ENCODE measurements around the gene SLC37A2. TPM values are rescaled to one million over a fixed set of nuclear protein-coding genes. Genes with fewer than 3 reads are reported as not detected.

The SLC37A2 gene
- total RNA-seq, 1 experiment from 2014 or later = not detected

DNA sequence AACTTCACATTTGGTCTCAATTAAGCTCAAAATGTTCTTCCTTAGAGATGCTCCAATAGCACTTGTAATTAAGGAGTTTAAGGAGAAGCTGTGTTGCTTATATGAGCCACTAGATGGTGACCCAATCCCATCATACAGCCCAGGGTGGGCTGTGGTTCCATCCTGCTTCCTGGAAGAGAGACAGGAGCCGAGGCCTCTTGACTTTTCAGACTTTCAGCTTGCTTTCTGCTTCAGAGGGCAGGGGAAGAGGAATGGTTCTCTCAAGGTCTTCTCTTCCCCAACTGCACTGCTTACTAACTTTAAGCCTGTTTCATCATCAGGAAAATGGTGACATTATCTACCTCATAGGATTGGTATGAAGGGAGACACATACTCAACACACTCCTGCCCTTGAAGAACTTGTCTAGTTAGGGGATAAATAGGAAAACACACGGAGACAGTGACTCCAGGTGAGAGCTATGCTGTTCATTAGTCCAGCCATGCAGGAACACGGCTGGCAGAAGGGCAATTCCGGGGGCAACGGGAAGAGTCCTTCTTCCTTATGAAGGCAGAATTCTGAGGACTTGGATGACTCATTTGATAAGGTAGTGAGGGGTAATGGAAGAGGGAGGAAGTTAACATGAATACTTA is 28.3 kb downstream of the SLC37A2 start:
- no peak overlapping the region for H3K4me3 ChIP-seq (ENCODE audit: low read depth, low read length, poor library complexity, severe bottlenecking)
- BruUV-seq (replicated peaks) = no TSS peak
- intact Hi-C loops (cut with micrococcal nuclease; ENCODE audit: unreplicated experiment) = loop anchor here (1.0 to 5.0 kb wide), 4 partner anchors 50 to 781 kb away; no protein-coding TSS in a partner anchor
- H3K27me3 ChIP-seq (replicated peaks; ENCODE audit: insufficient read depth, low read depth, low read length, poor library complexity) = no peaks in the 10 kb centered on the region
- no peak overlapping the region for H3K27ac ChIP-seq (ENCODE audit: low read depth, low read length, poor library complexity, severe bottlenecking)
- H3K4me1 ChIP-seq (ENCODE audit: insufficient read depth, low read length, poor library complexity, severe bottlenecking) = no peaks in the 10 kb centered on the region
- CTCF ChIA-PET = interaction anchor here (0.7 to 2.9 kb wide), 8 partner anchors 33 to 342 kb away, joined by 3 to 34 read pairs (median 6); no protein-coding TSS in a partner anchor
- H3K9me3 ChIP-seq (ENCODE audit: low read depth, low read length, poor library complexity, severe bottlenecking) = no peaks in the 10 kb centered on the region
- peaks cover 5% of the 10 kb centered on the region for H3K36me3 ChIP-seq (ENCODE audit: insufficient read depth, low read length, poor library complexity, severe bottlenecking)
- POLR2A ChIA-PET (ENCODE audit: low non-redundant PET) = interaction anchor here (0.6 kb wide), 1 partner anchor 426 kb away, joined by 3 read pairs; no protein-coding TSS in a partner anchor
- DNase-seq (ENCODE audit: low spot score) = peak; percentile 78
- TF ChIP-seq, protein P1, sequence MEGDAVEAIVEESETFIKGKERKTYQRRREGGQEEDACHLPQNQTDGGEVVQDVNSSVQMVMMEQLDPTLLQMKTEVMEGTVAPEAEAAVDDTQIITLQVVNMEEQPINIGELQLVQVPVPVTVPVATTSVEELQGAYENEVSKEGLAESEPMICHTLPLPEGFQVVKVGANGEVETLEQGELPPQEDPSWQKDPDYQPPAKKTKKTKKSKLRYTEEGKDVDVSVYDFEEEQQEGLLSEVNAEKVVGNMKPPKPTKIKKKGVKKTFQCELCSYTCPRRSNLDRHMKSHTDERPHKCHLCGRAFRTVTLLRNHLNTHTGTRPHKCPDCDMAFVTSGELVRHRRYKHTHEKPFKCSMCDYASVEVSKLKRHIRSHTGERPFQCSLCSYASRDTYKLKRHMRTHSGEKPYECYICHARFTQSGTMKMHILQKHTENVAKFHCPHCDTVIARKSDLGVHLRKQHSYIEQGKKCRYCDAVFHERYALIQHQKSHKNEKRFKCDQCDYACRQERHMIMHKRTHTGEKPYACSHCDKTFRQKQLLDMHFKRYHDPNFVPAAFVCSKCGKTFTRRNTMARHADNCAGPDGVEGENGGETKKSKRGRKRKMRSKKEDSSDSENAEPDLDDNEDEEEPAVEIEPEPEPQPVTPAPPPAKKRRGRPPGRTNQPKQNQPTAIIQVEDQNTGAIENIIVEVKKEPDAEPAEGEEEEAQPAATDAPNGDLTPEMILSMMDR (conservative IDR thresholded peaks at IDR 0.05; ENCODE audit: low read depth, low read length) = peak; percentile 81
- TF ChIP-seq EZH2 (IDR thresholded peaks at IDR 0.05; ENCODE audit: borderline replicate concordance, low read depth, low read length, poor library complexity, severe bottlenecking) = no peak

DNA sequence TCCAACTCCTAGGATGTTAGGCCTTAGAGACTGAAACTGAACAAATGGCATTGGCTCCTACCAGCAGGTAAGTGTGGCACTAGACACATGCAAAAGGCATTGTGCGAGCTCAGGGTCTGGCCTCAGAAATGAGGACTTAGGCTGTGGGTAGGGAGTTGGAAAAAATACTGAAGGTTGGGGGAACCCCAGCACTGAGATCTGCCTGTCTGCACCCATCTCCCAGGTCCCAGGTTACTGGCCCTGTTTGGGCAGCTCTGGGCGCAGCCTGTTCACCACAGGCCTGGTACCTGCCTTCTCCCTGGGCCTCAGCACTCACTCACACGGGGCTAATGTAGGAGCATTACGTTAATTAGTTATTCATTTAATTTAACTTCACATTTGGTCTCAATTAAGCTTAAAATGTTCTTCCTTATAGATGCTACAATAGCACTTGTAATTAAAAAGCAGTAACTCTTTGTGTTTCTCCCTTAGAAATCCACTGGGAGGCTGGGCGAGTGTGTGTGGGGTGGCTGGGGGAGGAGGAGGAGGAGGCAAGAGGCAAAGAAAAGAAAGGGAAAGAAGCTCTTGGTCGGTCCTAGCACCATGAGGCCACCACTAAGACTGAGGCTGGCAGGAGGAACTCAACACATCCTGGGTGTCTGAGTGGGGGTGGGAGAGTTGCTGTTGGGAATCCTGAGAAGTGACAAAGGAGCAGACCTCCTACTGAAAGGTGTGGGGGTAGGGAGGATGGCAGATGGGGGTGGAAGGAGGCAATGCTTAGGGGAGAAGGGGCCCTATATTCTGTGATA is 29.0 kb downstream of the SLC37A2 start:
- ChIA-PET CTCF (interaction anchor here (1.2 to 2.9 kb wide), 5 partner anchors 32 to 341 kb away, joined by 5 to 34 read pairs (median 15); no protein-coding TSS in a partner anchor), POLR2A (ENCODE audit: low non-redundant PET) (interaction anchor here (0.6 kb wide), 1 partner anchor 425 kb away, joined by 3 read pairs; no protein-coding TSS in a partner anchor)
- no peak for DNase-seq (ENCODE audit: low spot score)

DNA sequence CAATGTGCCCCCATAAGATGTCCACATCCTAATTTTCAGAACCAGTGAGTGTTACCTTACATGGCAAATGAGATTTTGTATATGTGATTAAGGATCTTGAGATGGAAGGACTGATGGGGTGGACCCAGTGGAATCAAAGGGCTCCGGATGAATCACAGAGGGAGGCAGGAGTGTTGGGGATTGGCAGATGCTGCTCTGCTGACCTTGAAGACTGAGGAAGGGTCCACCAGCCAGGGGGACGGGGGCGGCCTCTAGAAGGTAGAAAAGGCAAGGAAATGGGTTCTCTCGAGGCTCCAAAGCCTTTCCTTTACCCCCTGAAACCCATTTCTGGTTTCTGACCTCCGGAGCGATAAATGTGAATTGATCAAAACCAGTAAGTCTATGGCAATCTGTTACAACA is 29.6 kb downstream of the SLC37A2 start:
- Histone ChIP-seq H3K36me3 (ENCODE audit: insufficient read depth, low read length, poor library complexity, severe bottlenecking) (peaks cover 5% of the 10 kb centered on the region), H3K27ac (ENCODE audit: low read depth, low read length, poor library complexity, severe bottlenecking) (no peak overlapping the region), H3K27me3 (replicated peaks; ENCODE audit: insufficient read depth, low read depth, low read length, poor library complexity) (no peaks in the 10 kb centered on the region), H3K9me3 (ENCODE audit: low read depth, low read length, poor library complexity, severe bottlenecking) (no peaks in the 10 kb centered on the region), H3K4me1 (ENCODE audit: insufficient read depth, low read length, poor library complexity, severe bottlenecking) (no peaks in the 10 kb centered on the region), H3K4me3 (ENCODE audit: low read depth, low read length, poor library complexity, severe bottlenecking) (no peak overlapping the region)
- TF ChIP-seq, protein P1 (conservative IDR thresholded peaks at IDR 0.05; ENCODE audit: low read depth, low read length) = no peak
- TF ChIP-seq EZH2 (IDR thresholded peaks at IDR 0.05; ENCODE audit: borderline replicate concordance, low read depth, low read length, poor library complexity, severe bottlenecking) = no peak
- intact Hi-C loops (cut with micrococcal nuclease; ENCODE audit: unreplicated experiment) = loop anchor here (5.0 kb wide), 1 partner anchor 780 kb away; no protein-coding TSS in a partner anchor
- no TSS peak for BruUV-seq (replicated peaks)
- no peak for DNase-seq (ENCODE audit: low spot score)
- ChIA-PET POLR2A (ENCODE audit: low non-redundant PET) (no interaction called here), CTCF (interaction anchor here (2.9 kb wide), 1 partner anchor 50 kb away, joined by 34 read pairs; no protein-coding TSS in a partner anchor)

More for the DNA sequence above, 29.0 kb downstream of the SLC37A2 start:
- Histone ChIP-seq H3K36me3 (ENCODE audit: insufficient read depth, low read length, poor library complexity, severe bottlenecking) (peaks cover 5% of the 10 kb centered on the region), H3K4me3 (ENCODE audit: low read depth, low read length, poor library complexity, severe bottlenecking) (no peak overlapping the region), H3K4me1 (ENCODE audit: insufficient read depth, low read length, poor library complexity, severe bottlenecking) (no peaks in the 10 kb centered on the region), H3K9me3 (ENCODE audit: low read depth, low read length, poor library complexity, severe bottlenecking) (no peaks in the 10 kb centered on the region), H3K27ac (ENCODE audit: low read depth, low read length, poor library complexity, severe bottlenecking) (no peak overlapping the region), H3K27me3 (replicated peaks; ENCODE audit: insufficient read depth, low read depth, low read length, poor library complexity) (no peaks in the 10 kb centered on the region)
- no TSS peak for BruUV-seq (replicated peaks)
- intact Hi-C loops (cut with micrococcal nuclease; ENCODE audit: unreplicated experiment) = loop anchor here (1.0 to 5.0 kb wide), 4 partner anchors 49 to 780 kb away; no protein-coding TSS in a partner anchor
- no peak for TF ChIP-seq EZH2 (IDR thresholded peaks at IDR 0.05; ENCODE audit: borderline replicate concordance, low read depth, low read length, poor library complexity, severe bottlenecking)
- TF ChIP-seq, protein P1 (conservative IDR thresholded peaks at IDR 0.05; ENCODE audit: low read depth, low read length) = no peak

Data from A673 (cell line).